ENCODE measurements around the gene NES.

DNA sequence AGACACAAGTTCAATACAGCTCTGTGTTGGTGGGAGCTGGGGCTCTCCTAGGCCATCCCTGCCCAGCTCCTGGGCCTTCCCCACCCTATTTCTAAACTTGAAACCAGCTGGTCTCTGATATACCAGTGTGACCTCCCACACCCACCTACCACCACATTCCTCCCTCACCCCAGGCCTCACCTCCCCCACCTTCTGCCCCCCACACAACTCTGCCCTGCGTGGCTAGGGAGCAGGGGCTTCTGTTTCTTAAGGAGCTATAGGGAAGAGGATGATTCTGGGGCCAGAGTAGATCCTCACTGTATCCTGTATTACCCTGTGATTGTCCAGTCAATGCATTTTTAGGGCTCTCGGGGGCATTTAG lies 16.5 kb downstream of the NES start:
- TF ChIP-seq, protein P1, sequence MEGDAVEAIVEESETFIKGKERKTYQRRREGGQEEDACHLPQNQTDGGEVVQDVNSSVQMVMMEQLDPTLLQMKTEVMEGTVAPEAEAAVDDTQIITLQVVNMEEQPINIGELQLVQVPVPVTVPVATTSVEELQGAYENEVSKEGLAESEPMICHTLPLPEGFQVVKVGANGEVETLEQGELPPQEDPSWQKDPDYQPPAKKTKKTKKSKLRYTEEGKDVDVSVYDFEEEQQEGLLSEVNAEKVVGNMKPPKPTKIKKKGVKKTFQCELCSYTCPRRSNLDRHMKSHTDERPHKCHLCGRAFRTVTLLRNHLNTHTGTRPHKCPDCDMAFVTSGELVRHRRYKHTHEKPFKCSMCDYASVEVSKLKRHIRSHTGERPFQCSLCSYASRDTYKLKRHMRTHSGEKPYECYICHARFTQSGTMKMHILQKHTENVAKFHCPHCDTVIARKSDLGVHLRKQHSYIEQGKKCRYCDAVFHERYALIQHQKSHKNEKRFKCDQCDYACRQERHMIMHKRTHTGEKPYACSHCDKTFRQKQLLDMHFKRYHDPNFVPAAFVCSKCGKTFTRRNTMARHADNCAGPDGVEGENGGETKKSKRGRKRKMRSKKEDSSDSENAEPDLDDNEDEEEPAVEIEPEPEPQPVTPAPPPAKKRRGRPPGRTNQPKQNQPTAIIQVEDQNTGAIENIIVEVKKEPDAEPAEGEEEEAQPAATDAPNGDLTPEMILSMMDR (conservative IDR thresholded peaks at IDR 0.05; ENCODE audit: low read depth in 2 of 2): no peak
- TF ChIP-seq POLR2AphosphoS5 (IDR thresholded peaks at IDR 0.05; ENCODE audit: low read depth) (no peak), EZH2 (IDR thresholded peaks at IDR 0.05; ENCODE audit: low read depth, unreplicated experiment) (no peak)
